ENCODE results near the gene ELOVL1. TPM values are rescaled to one million over a fixed set of nuclear protein-coding genes. Genes with fewer than 3 reads are reported as not detected.

ELOVL1 gene
- total and polyA plus RNA-seq, 2 experiments from 2014 or later: 16.7 to 23.3 TPM

- Mint-ChIP-seq H3K4me3 (peak overlapping the region; percentile 79), H3K27ac (peak overlapping the region; percentile 92), H3K4me1 (peaks cover 21% of the 10 kb centered on the region), H3K27me3 (ENCODE audit: insufficient read depth, low read depth, poor library complexity) (peaks cover 6% of the 10 kb centered on the region), H3K36me3 (ENCODE audit: low read depth) (peaks cover 12% of the 10 kb centered on the region), H3K9me3 (no peaks in the 10 kb centered on the region)
- Histone ChIP-seq H4K20me1 (replicated peaks; ENCODE audit: insufficient read depth) (peaks cover 3% of the 10 kb centered on the region; the same call in 1 of the 2 replicates), H3K4me2 (peak overlapping the region; percentile 94), H3K4me1 (ENCODE audit: insufficient read depth) (peaks cover 19% of the 10 kb centered on the region), H3K9me2 (ENCODE audit: insufficient read depth) (no peaks in the 10 kb centered on the region), H3K79me2 (replicated peaks; ENCODE audit: insufficient read depth) (peaks cover 7% of the 10 kb centered on the region), H2AFZ (peak overlapping the region; percentile 76; the same call in 1 of the 2 replicates), H3K27me3 (ENCODE audit: insufficient read depth) (no peaks in the 10 kb centered on the region), H3K36me3 (ENCODE audit: insufficient read depth) (0 out of 2 replicates have a peak, but pooled peaks cover 3% of the 10 kb centered on the region), H3K27ac (ENCODE audit: low read depth) (peak overlapping the region; percentile 94), H3F3A (replicated peaks; ENCODE audit: low read depth) (peaks cover 12% of the 10 kb centered on the region), H3K4me3 (peak overlapping the region; percentile 90)
- no peak for ATAC-seq
- TF ChIP-seq ZNF331 (CRISPR knock-in tag; IDR thresholded peaks at IDR 0.05; ENCODE audit: low read depth): no peak
- TF ChIP-seq REST (IDR thresholded peaks at IDR 0.05; ENCODE audit: unreplicated experiment): no peak
- no peak for TF ChIP-seq STAT1 (IDR thresholded peaks at IDR 0.05; ENCODE audit: unreplicated experiment)
- no peak for TF ChIP-seq JUNB (IDR thresholded peaks at IDR 0.05; ENCODE audit: unreplicated experiment)
- TF ChIP-seq CREB1 (CRISPR knock-in tag; IDR thresholded peaks at IDR 0.05; ENCODE audit: low read depth): no peak
- TF ChIP-seq CTCF (conservative IDR thresholded peaks at IDR 0.05; ENCODE audit: low read depth in 2 of 2): no peak
- no peak for TF ChIP-seq ETS1 (IDR thresholded peaks at IDR 0.05)
- TF ChIP-seq POLR2AphosphoS5 (IDR thresholded peaks at IDR 0.05; ENCODE audit: low read depth): no peak
- TF ChIP-seq NANOG (IDR thresholded peaks at IDR 0.05; ENCODE audit: borderline replicate concordance): no peak
- TF ChIP-seq EZH2phosphoT487 (IDR thresholded peaks at IDR 0.05; ENCODE audit: unreplicated experiment): no peak
- no peak for TF ChIP-seq EZH2 (IDR thresholded peaks at IDR 0.05; ENCODE audit: low read depth, unreplicated experiment)
- TF ChIP-seq ZNF114 (CRISPR knock-in tag; IDR thresholded peaks at IDR 0.05): no peak
- no peak for TF ChIP-seq ZNF462 (CRISPR knock-in tag; IDR thresholded peaks at IDR 0.05)
- no peak for DNase-seq (ENCODE audit: low spot score)
Measured at GRCh38 chr1:43368646-43369020, 822 bp upstream of the ELOVL1 start.

Measured in GM23338 (cell line).